ENCODE results near the gene KIRREL2.

DNA sequence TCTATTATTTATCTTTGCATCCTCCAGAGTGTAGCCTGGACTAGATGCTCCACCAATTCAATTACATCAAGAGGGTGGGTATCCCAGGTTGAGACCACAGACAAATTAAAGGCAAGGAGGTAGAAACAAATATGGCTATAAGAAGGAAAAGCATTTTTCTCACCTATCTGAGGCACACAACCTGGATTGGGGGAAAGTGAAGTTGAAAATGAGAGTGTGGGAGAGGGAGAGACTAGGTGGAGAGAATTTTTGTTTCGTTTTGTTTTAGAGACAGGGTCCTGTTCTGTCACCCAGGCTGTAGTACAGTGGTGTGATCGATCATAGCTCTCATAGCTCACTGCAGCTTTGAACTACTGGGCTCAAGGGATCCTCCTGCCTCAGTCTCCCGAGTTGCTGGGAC is 38.3 kb upstream of the KIRREL2 start:
- TF ChIP-seq CTCF (IDR thresholded peaks at IDR 0.05; ENCODE audit: insufficient read depth, low read depth, low read length) = no peak
- TF ChIP-seq EZH2 (IDR thresholded peaks at IDR 0.05; ENCODE audit: insufficient read depth, low read length) = no peak

Data from astrocyte (in vitro differentiated cells and primary cell).